HL-60 (cell line): Measurements from ENCODE around the gene AFM.

Experiments
- GABPA ChIP-seq: IDR thresholded peaks from 2 replicates; pipeline ENCODE4 v1.6.1; 2012; ENCODE audit warnings: low read depth
- POLR2AphosphoS5 ChIP-seq: IDR thresholded peaks from 2 replicates; pipeline ENCODE4 v1.6.1; 2012; ENCODE audit warnings: low read depth
- SPI1 ChIP-seq: IDR thresholded peaks from 2 replicates; pipeline ENCODE4 v1.6.1; 2012; ENCODE audit warnings: low read depth, mild to moderate bottlenecking, borderline replicate concordance
- TF ChIP-seq, protein P1 (sequence below): IDR thresholded peaks from 2 replicates; pipeline ENCODE4 v1.6.1; 2012; ENCODE audit warnings: low read depth; ENCODE audit not compliant: insufficient replicate concordance
- TF ChIP-seq, protein P2 (sequence below): IDR thresholded peaks from one replicate; pipeline ENCODE4 v1.5.1; 2011; ENCODE audit warnings: low read length, control low read depth, inconsistent platforms; ENCODE audit not compliant: insufficient read depth

DNA sequence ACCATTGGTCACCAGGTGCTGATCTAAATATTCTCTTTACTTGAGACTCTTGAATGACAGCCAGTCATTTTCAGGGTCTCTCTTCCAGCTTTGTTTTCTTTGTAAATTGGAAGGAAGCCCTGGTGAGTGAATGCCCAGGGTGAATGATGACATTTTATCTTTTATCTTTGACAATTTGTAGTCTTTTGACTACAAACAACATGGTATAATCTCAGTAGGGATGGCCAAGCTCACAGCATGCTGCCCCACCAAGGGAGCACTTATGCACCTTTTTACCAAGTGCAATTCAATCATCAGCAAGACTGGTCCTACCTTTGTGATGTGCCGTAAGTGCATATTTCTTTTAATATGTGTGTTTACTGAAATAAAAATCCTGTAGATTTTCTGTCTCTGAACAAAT, 5.7 kb downstream of the AFM start:
- TF ChIP-seq, protein P1, sequence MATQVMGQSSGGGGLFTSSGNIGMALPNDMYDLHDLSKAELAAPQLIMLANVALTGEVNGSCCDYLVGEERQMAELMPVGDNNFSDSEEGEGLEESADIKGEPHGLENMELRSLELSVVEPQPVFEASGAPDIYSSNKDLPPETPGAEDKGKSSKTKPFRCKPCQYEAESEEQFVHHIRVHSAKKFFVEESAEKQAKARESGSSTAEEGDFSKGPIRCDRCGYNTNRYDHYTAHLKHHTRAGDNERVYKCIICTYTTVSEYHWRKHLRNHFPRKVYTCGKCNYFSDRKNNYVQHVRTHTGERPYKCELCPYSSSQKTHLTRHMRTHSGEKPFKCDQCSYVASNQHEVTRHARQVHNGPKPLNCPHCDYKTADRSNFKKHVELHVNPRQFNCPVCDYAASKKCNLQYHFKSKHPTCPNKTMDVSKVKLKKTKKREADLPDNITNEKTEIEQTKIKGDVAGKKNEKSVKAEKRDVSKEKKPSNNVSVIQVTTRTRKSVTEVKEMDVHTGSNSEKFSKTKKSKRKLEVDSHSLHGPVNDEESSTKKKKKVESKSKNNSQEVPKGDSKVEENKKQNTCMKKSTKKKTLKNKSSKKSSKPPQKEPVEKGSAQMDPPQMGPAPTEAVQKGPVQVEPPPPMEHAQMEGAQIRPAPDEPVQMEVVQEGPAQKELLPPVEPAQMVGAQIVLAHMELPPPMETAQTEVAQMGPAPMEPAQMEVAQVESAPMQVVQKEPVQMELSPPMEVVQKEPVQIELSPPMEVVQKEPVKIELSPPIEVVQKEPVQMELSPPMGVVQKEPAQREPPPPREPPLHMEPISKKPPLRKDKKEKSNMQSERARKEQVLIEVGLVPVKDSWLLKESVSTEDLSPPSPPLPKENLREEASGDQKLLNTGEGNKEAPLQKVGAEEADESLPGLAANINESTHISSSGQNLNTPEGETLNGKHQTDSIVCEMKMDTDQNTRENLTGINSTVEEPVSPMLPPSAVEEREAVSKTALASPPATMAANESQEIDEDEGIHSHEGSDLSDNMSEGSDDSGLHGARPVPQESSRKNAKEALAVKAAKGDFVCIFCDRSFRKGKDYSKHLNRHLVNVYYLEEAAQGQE: no peak
- TF ChIP-seq, protein P2, sequence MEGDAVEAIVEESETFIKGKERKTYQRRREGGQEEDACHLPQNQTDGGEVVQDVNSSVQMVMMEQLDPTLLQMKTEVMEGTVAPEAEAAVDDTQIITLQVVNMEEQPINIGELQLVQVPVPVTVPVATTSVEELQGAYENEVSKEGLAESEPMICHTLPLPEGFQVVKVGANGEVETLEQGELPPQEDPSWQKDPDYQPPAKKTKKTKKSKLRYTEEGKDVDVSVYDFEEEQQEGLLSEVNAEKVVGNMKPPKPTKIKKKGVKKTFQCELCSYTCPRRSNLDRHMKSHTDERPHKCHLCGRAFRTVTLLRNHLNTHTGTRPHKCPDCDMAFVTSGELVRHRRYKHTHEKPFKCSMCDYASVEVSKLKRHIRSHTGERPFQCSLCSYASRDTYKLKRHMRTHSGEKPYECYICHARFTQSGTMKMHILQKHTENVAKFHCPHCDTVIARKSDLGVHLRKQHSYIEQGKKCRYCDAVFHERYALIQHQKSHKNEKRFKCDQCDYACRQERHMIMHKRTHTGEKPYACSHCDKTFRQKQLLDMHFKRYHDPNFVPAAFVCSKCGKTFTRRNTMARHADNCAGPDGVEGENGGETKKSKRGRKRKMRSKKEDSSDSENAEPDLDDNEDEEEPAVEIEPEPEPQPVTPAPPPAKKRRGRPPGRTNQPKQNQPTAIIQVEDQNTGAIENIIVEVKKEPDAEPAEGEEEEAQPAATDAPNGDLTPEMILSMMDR: no peak
- no peak for TF ChIP-seq SPI1
- no peak for TF ChIP-seq POLR2AphosphoS5
- no peak for TF ChIP-seq GABPA
